MM.1S (cell line): ENCODE results near the gene TTLL5.

Experiments
- DNase-seq: peaks from one replicate; pipeline ENCODE4 v3.0.0-alpha.2; 2015
- H2AFZ ChIP-seq: fragments of 300-600 bp; sonication (generic); 2 replicates; pipeline ENCODE4 v1.6.0; 2016; ENCODE audit warnings: antibody characterized with exemption, low read length
- H3F3A ChIP-seq: fragments of 300-600 bp; sonication (generic); 2 replicates; pipeline ENCODE4 v1.6.1; 2016; ENCODE audit warnings: mild to moderate bottlenecking, antibody characterized with exemption, low read length, moderate library complexity, mixed read lengths; ENCODE audit not compliant: insufficient read depth
- H3K27ac ChIP-seq: fragments of 300-600 bp; sonication (generic); 2 replicates; pipeline ENCODE4 v1.5.1; 2016; ENCODE audit warnings: mild to moderate bottlenecking, low read length
- H3K27me3 ChIP-seq: fragments of 300-600 bp; sonication (generic); replicated peaks from 2 replicates; pipeline ENCODE4 v1.6.0; 2016; ENCODE audit warnings: low read length; ENCODE audit not compliant: insufficient read depth
- H3K36me3 ChIP-seq: fragments of 300-600 bp; sonication (generic); replicated peaks from 2 replicates; pipeline ENCODE4 v1.6.1; 2016; ENCODE audit warnings: mild to moderate bottlenecking, low read length, mixed read lengths; ENCODE audit not compliant: insufficient read depth
- H3K4me1 ChIP-seq: fragments of 300-600 bp; sonication (generic); 2 replicates; pipeline ENCODE4 v1.6.1; 2016; ENCODE audit warnings: low read length, mixed read lengths
- H3K4me2 ChIP-seq: fragments of 300-600 bp; sonication (generic); 2 replicates; pipeline ENCODE4 v1.6.0; 2016; ENCODE audit warnings: low read depth, low read length
- H3K4me3 ChIP-seq: fragments of 300-600 bp; sonication (generic); 2 replicates; pipeline ENCODE4 v1.5.1; 2016; ENCODE audit warnings: low read length, mixed read lengths
- H3K79me2 ChIP-seq: fragments of 300-600 bp; sonication (generic); 2 replicates; pipeline ENCODE4 v1.6.1; 2016; ENCODE audit warnings: mixed run types, low read length, mixed read lengths
- H3K9ac ChIP-seq: fragments of 300-600 bp; sonication (generic); 2 replicates; pipeline ENCODE4 v1.6.1; 2016; ENCODE audit warnings: low read length, mixed read lengths
- H3K9me2 ChIP-seq: fragments of 300-600 bp; sonication (generic); replicated peaks from 2 replicates; pipeline ENCODE4 v1.6.1; 2016; ENCODE audit warnings: mild to moderate bottlenecking, low read length, mixed read lengths; ENCODE audit not compliant: insufficient read depth
- H3K9me3 ChIP-seq: fragments of 300-600 bp; sonication (generic); replicated peaks from 2 replicates; pipeline ENCODE4 v1.6.1; 2016; ENCODE audit warnings: mild to moderate bottlenecking, low read length, mixed read lengths; ENCODE audit not compliant: insufficient read depth
- H4K20me1 ChIP-seq: fragments of 300-600 bp; sonication (generic); 2 replicates; pipeline ENCODE4 v1.6.1; 2016; ENCODE audit warnings: mild to moderate bottlenecking, low read length, moderate library complexity, mixed read lengths; ENCODE audit not compliant: insufficient read depth
- CTCF ChIP-seq: fragments of 300-600 bp; sonication (generic); IDR thresholded peaks from 2 replicates; pipeline ENCODE4 v1.5.1; 2016; ENCODE audit warnings: antibody characterized with exemption, low read length, mixed read lengths
- EZH2 ChIP-seq: fragments of 300-600 bp; sonication (generic); optimal IDR thresholded peaks from 2 replicates; pipeline ENCODE3; 2017; ENCODE audit warnings: low read depth, mild to moderate bottlenecking, antibody characterized with exemption, low read length, mixed read lengths
- EZH2phosphoT487 ChIP-seq: fragments of 300-600 bp; sonication (generic); IDR thresholded peaks from 2 replicates; pipeline ENCODE4 v1.6.1; 2018; ENCODE audit warnings: antibody characterized with exemption, low read length

The TTLL5 gene

GRCh38 chr14:75752086-75752485 is 91.0 kb downstream of the TTLL5 start:
- H3K9me3 ChIP-seq: no peaks in the 10 kb centered on the region
- H4K20me1 ChIP-seq: no peaks in the 10 kb centered on the region
- H3F3A ChIP-seq: no peaks in the 10 kb centered on the region
- no peak overlapping the region for H2AFZ ChIP-seq
- no peak overlapping the region for H3K27ac ChIP-seq
- no peaks in the 10 kb centered on the region for H3K9me2 ChIP-seq
- no peak for DNase-seq
- TF ChIP-seq EZH2 (no peak), CTCF (no peak), EZH2phosphoT487 (no peak)
- no peak overlapping the region for H3K4me3 ChIP-seq
- H3K27me3 ChIP-seq: no peaks in the 10 kb centered on the region
- no peaks in the 10 kb centered on the region for H3K36me3 ChIP-seq
- no peaks in the 10 kb centered on the region for H3K4me1 ChIP-seq
- H3K9ac ChIP-seq: no peak overlapping the region
- H3K79me2 ChIP-seq: no peaks in the 10 kb centered on the region
- no peak overlapping the region for H3K4me2 ChIP-seq

GRCh38 chr14:75752907-75753594 is 92.0 kb downstream of the TTLL5 start:
- no peaks in the 10 kb centered on the region for H3K79me2 ChIP-seq
- H3K4me3 ChIP-seq: no peak overlapping the region
- H3K9me3 ChIP-seq: no peaks in the 10 kb centered on the region
- no peaks in the 10 kb centered on the region for H4K20me1 ChIP-seq
- H3K27ac ChIP-seq: no peak overlapping the region
- H3K9me2 ChIP-seq: no peaks in the 10 kb centered on the region
- no peaks in the 10 kb centered on the region for H3K27me3 ChIP-seq
- no peaks in the 10 kb centered on the region for H3F3A ChIP-seq
- H2AFZ ChIP-seq: no peak overlapping the region
- DNase-seq: no peak
- H3K4me1 ChIP-seq: 0 out of 2 replicates have a peak, but pooled peaks cover 5% of the 10 kb centered on the region
- H3K4me2 ChIP-seq: no peak overlapping the region
- no peak for TF ChIP-seq EZH2phosphoT487
- no peak for TF ChIP-seq CTCF
- TF ChIP-seq EZH2: no peak
- no peaks in the 10 kb centered on the region for H3K36me3 ChIP-seq
- H3K9ac ChIP-seq: no peak overlapping the region

- H3K9me2 ChIP-seq: no peaks in the 10 kb centered on the region
- no peak for TF ChIP-seq CTCF
- no peak for TF ChIP-seq EZH2
- no peak for TF ChIP-seq EZH2phosphoT487
- H3K4me2 ChIP-seq: no peak overlapping the region
- H3K4me1 ChIP-seq: 0 out of 2 replicates have a peak, but pooled peaks cover 5% of the 10 kb centered on the region
- H3K9me3 ChIP-seq: no peaks in the 10 kb centered on the region
- H3K36me3 ChIP-seq: no peaks in the 10 kb centered on the region
- no peaks in the 10 kb centered on the region for H4K20me1 ChIP-seq
- no peaks in the 10 kb centered on the region for H3K79me2 ChIP-seq
- no peaks in the 10 kb centered on the region for H3F3A ChIP-seq
- no peak for DNase-seq
- no peak overlapping the region for H3K4me3 ChIP-seq
- H3K27me3 ChIP-seq: no peaks in the 10 kb centered on the region
- H3K27ac ChIP-seq: no peak overlapping the region
- H2AFZ ChIP-seq: no peak overlapping the region
- no peak overlapping the region for H3K9ac ChIP-seq
Observed at GRCh38 chr14:75753696-75754095, 92.7 kb downstream of the TTLL5 start.
